Measurements from ENCODE around the gene TMPRSS12. TPM values are rescaled to one million over a fixed set of nuclear protein-coding genes. Genes with fewer than 3 reads are reported as not detected.
"Not testable (repeated sequence)": the region's sequence is repeated elsewhere in the genome, so short reads cannot be mapped to it uniquely, and the experiment has no call there.

TMPRSS12 gene
- total RNA-seq, 1 experiment from 2014 or later = not detected

DNA sequence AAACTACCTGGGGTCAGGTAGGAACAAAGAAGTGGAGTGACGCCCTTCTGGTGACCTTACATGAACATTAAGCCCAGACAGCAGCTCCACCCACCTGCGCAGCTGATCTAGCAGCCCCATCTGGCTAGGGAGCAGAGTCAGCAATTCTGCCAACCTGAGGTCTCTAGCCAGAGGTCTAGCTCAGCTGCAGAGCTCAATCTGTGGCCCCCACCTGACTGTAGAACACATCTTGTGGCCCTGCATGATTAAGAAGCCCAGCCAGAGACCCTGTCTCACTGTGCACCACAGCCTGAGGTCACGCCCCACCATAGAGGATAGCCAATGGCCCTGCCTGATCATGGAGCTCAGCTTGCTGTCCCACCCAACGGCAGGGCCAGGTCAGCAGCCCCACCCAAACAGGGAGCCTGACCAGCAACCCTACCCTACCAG lies 59.0 kb downstream of the TMPRSS12 start:
- POLR2A ChIA-PET (ENCODE audit: low non-redundant PET) = no interaction called here
- H3K9me3 ChIP-seq (ENCODE audit: low read depth, low read length, poor library complexity, severe bottlenecking) = no peaks in the 10 kb centered on the region
- BruUV-seq (replicated peaks) = no TSS peak

DNA sequence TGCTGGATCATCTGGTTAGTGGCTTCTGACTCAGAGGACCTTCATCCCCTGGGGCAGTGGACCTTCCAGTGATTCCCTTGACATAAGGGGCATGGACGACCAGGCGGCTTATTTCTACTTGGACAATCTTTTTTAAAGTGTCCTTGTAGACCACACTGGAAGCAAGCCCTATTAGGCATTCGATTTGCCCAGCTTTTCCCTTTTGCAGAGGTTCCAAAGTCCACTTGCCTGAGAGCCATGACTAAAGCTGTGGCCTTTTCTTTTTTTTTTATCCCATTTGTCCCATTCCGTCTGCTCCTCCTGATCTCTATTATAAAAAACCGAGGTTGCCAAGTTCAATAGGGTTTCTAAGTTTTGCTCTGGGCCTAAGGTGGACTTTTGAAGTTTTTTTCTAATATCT lies 65.8 kb downstream of the TMPRSS12 start:
- DNase-seq (ENCODE audit: low spot score); H3K36me3 ChIP-seq (ENCODE audit: insufficient read depth, low read length, poor library complexity, severe bottlenecking); BruUV-seq (replicated peaks); H3K4me1 ChIP-seq (ENCODE audit: insufficient read depth, low read length, poor library complexity, severe bottlenecking); POLR2A ChIA-PET (ENCODE audit: low non-redundant PET); intact Hi-C loops (cut with micrococcal nuclease; ENCODE audit: unreplicated experiment); H3K27me3 ChIP-seq (replicated peaks; ENCODE audit: insufficient read depth, low read depth, low read length, poor library complexity); H3K27ac ChIP-seq (ENCODE audit: low read depth, low read length, poor library complexity, severe bottlenecking); H3K4me3 ChIP-seq (ENCODE audit: low read depth, low read length, poor library complexity, severe bottlenecking): not testable (repeated sequence)
- H3K9me3 ChIP-seq (ENCODE audit: low read depth, low read length, poor library complexity, severe bottlenecking) = peaks cover 22% of the 10 kb centered on the region
- CTCF ChIA-PET = interaction anchor here (0.6 kb wide), 1 partner anchor 83 kb away, joined by 4 read pairs; no protein-coding TSS in a partner anchor

More for the DNA sequence above, 59.0 kb downstream of the TMPRSS12 start:
- Histone ChIP-seq H3K27ac (ENCODE audit: low read depth, low read length, poor library complexity, severe bottlenecking) (no peak overlapping the region), H3K4me3 (ENCODE audit: low read depth, low read length, poor library complexity, severe bottlenecking) (no peak overlapping the region), H3K27me3 (replicated peaks; ENCODE audit: insufficient read depth, low read depth, low read length, poor library complexity) (no peaks in the 10 kb centered on the region), H3K36me3 (ENCODE audit: insufficient read depth, low read length, poor library complexity, severe bottlenecking) (no peaks in the 10 kb centered on the region), H3K4me1 (ENCODE audit: insufficient read depth, low read length, poor library complexity, severe bottlenecking) (no peaks in the 10 kb centered on the region)
- no peak for TF ChIP-seq EZH2 (IDR thresholded peaks at IDR 0.05; ENCODE audit: borderline replicate concordance, low read depth, low read length, poor library complexity, severe bottlenecking)
- TF ChIP-seq, protein P1, sequence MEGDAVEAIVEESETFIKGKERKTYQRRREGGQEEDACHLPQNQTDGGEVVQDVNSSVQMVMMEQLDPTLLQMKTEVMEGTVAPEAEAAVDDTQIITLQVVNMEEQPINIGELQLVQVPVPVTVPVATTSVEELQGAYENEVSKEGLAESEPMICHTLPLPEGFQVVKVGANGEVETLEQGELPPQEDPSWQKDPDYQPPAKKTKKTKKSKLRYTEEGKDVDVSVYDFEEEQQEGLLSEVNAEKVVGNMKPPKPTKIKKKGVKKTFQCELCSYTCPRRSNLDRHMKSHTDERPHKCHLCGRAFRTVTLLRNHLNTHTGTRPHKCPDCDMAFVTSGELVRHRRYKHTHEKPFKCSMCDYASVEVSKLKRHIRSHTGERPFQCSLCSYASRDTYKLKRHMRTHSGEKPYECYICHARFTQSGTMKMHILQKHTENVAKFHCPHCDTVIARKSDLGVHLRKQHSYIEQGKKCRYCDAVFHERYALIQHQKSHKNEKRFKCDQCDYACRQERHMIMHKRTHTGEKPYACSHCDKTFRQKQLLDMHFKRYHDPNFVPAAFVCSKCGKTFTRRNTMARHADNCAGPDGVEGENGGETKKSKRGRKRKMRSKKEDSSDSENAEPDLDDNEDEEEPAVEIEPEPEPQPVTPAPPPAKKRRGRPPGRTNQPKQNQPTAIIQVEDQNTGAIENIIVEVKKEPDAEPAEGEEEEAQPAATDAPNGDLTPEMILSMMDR (conservative IDR thresholded peaks at IDR 0.05; ENCODE audit: low read depth, low read length) = no peak
- no peak for DNase-seq (ENCODE audit: low spot score)
- intact Hi-C loops (cut with micrococcal nuclease; ENCODE audit: unreplicated experiment) = no loop called here
- CTCF ChIA-PET = no interaction called here

DNA sequence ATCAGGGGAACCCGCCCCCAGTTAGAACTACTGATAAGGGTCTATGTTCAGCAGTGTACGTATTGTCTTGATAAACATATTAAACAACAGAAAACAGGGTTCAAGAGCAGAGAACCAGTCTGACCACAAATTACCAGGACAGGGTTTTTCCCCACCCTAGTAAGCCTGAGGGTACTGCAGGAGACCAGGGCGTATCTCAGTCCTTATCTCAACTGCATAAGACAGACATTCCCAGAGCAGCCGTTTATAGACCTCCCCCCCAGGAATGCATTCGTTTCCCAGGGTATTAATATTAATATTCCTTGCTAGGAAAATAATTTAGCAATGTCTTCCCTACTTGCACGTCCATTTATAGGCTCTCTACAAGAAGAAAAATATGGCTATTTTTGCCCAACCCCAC lies 69.6 kb downstream of the TMPRSS12 start:
- peaks cover 44% of the 10 kb centered on the region for H3K9me3 ChIP-seq (ENCODE audit: low read depth, low read length, poor library complexity, severe bottlenecking)
- DNase-seq (ENCODE audit: low spot score); H3K27ac ChIP-seq (ENCODE audit: low read depth, low read length, poor library complexity, severe bottlenecking); BruUV-seq (replicated peaks); H3K4me3 ChIP-seq (ENCODE audit: low read depth, low read length, poor library complexity, severe bottlenecking); POLR2A ChIA-PET (ENCODE audit: low non-redundant PET); intact Hi-C loops (cut with micrococcal nuclease; ENCODE audit: unreplicated experiment); H3K36me3 ChIP-seq (ENCODE audit: insufficient read depth, low read length, poor library complexity, severe bottlenecking); CTCF ChIA-PET; H3K27me3 ChIP-seq (replicated peaks; ENCODE audit: insufficient read depth, low read depth, low read length, poor library complexity); H3K4me1 ChIP-seq (ENCODE audit: insufficient read depth, low read length, poor library complexity, severe bottlenecking): not testable (repeated sequence)

DNA sequence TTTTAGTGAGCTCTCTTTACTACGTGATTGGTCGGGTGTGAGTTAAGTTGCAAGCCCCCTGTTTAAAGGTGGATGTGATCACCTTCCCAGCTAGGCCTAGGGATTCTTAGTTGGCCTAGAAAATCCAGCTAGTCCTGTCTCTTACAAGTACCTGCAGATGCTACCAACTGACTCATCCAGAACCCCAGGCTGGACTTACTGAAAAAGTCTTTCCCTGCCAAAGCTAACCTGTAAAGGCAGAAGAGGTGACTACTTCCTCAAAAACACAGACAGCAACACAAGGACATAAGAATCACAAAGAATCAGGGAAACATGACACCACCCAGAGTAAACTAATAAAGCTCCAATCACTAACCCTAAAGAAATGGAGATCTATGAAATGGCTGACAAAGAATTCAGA lies 70.5 kb downstream of the TMPRSS12 start:
- Histone ChIP-seq H3K27ac (ENCODE audit: low read depth, low read length, poor library complexity, severe bottlenecking) (no peak overlapping the region), H3K4me3 (ENCODE audit: low read depth, low read length, poor library complexity, severe bottlenecking) (no peak overlapping the region), H3K9me3 (ENCODE audit: low read depth, low read length, poor library complexity, severe bottlenecking) (peaks cover 44% of the 10 kb centered on the region), H3K36me3 (ENCODE audit: insufficient read depth, low read length, poor library complexity, severe bottlenecking) (no peaks in the 10 kb centered on the region), H3K27me3 (replicated peaks; ENCODE audit: insufficient read depth, low read depth, low read length, poor library complexity) (no peaks in the 10 kb centered on the region), H3K4me1 (ENCODE audit: insufficient read depth, low read length, poor library complexity, severe bottlenecking) (no peaks in the 10 kb centered on the region)
- BruUV-seq (replicated peaks) = no TSS peak
- DNase-seq (ENCODE audit: low spot score) = no peak
- intact Hi-C loops (cut with micrococcal nuclease; ENCODE audit: unreplicated experiment) = no loop called here
- ChIA-PET CTCF (no interaction called here), POLR2A (ENCODE audit: low non-redundant PET) (no interaction called here)
- TF ChIP-seq, protein P1 (conservative IDR thresholded peaks at IDR 0.05; ENCODE audit: low read depth, low read length) = no peak
- no peak for TF ChIP-seq EZH2 (IDR thresholded peaks at IDR 0.05; ENCODE audit: borderline replicate concordance, low read depth, low read length, poor library complexity, severe bottlenecking)
